Activated CD4-positive, alpha-beta memory T cell treated with anti-CD3 and anti-CD28 coated beads, Interleukin-2, amount 10 ng/mL, durations not matched to agents 7 days and 5 days (primary cell): ENCODE measurements around the gene MORC2. TPM values are rescaled to one million over a fixed set of nuclear protein-coding genes. Genes with fewer than 3 reads are reported as not detected.

Experiments used
- total RNA-seq, 2 experiments: library from RNA; stranded (reverse); gene quantifications; one replicate each; pipeline ENCODE4 v1.2.3, GENCODE V29; 2021

Gene MORC2
- total RNA-seq, 2 experiments from 2014 or later, result 39.7 to 40.2 TPM

Other genes starting within 250 kb of the MORC2 start
- gene TUG1, start 491 bp upstream of the MORC2 start, total RNA-seq, result 10 to 100 TPM; 71.2 to 72.5 TPM
- 10 to 100 TPM; 36.4 to 41.4 TPM for gene SMTN, start 112.5 kb upstream of the MORC2 start, total RNA-seq
- gene SELENOM, start 138.8 kb upstream of the MORC2 start, total RNA-seq, result 1 to 10 TPM; 2.3 to 2.4 TPM
- gene INPP5J, start 154.2 kb upstream of the MORC2 start, total RNA-seq, result not detected
- gene PLA2G3, start 171.7 kb upstream of the MORC2 start, total RNA-seq, result not detected
- gene RNF185, start 191.4 kb upstream of the MORC2 start, total RNA-seq, result 10 to 100 TPM; 21.4 to 21.7 TPM
- 10 to 100 TPM; 44.0 to 46.4 TPM for gene LIMK2, start 243.5 kb upstream of the MORC2 start, total RNA-seq